Calu3 (cell line): ENCODE measurements around the gene DLG2. TPM values are rescaled to one million over a fixed set of nuclear protein-coding genes. Genes with fewer than 3 reads are reported as not detected.

ENCODE experiments used
- BruUV-seq: library from RNA; stranded (reverse); fragments of 400-500 nt; replicated peaks from 2 replicates; lab custom pipeline; 2021; lab: Mats Ljungman, UMichigan
- CTCF ChIA-PET: fragments of 300-600 bp; sonication (Branson Sonifier 250); formaldehyde crosslinking; loops from one replicate; lab custom pipeline; 2022; ENCODE audit warnings: antibody characterized with exemption; lab: Charles Lee
- DNase-seq: peaks from one replicate; pipeline ENCODE4 v3.0.0; 2022
- H3K27ac Mint-ChIP-seq: one replicate; pipeline ENCODE4 v1.8.0; 2022; ENCODE audit warnings: mixed read lengths; ENCODE audit not compliant: unreplicated experiment
- H3K27me3 Mint-ChIP-seq: one replicate; pipeline ENCODE4 v1.8.0; 2022; ENCODE audit warnings: mixed read lengths; ENCODE audit not compliant: unreplicated experiment
- H3K36me3 Mint-ChIP-seq: one replicate; pipeline ENCODE4 v1.8.0; 2022; ENCODE audit warnings: mild to moderate bottlenecking, moderate library complexity, mixed read lengths; ENCODE audit not compliant: insufficient read depth, unreplicated experiment
- H3K4me1 Mint-ChIP-seq: one replicate; pipeline ENCODE4 v1.8.0; 2022; ENCODE audit warnings: mild to moderate bottlenecking, low read depth, mixed read lengths; ENCODE audit not compliant: unreplicated experiment
- H3K4me3 Mint-ChIP-seq: one replicate; pipeline ENCODE4 v1.8.0; 2022; ENCODE audit warnings: mild to moderate bottlenecking, low read depth, moderate library complexity, mixed read lengths; ENCODE audit not compliant: unreplicated experiment
- H3K9me3 Mint-ChIP-seq: one replicate; pipeline ENCODE4 v1.8.0; 2022; ENCODE audit warnings: low read depth, mixed read lengths; ENCODE audit not compliant: unreplicated experiment
- intact Hi-C: fragments of 100-400 bp; cut with micrococcal nuclease; formaldehyde crosslinking; loops from one replicate; pipeline ENCODE4 v1.10.0; 2022; ENCODE audit not compliant: unreplicated experiment
- total RNA-seq: library from RNA; stranded (reverse); gene quantifications from 2 replicates; pipeline ENCODE4 v1.2.3, GENCODE V29; 2022
- TF ChIP-seq, protein P1 (sequence below): fragments of 200-600 bp; IDR thresholded peaks from one replicate; pipeline ENCODE4 v1.8.0; 2022; ENCODE audit warnings: antibody characterized with exemption; ENCODE audit not compliant: unreplicated experiment

DLG2 gene
- total RNA-seq, 1 experiment from 2014 or later, result 0.71 TPM

DNA sequence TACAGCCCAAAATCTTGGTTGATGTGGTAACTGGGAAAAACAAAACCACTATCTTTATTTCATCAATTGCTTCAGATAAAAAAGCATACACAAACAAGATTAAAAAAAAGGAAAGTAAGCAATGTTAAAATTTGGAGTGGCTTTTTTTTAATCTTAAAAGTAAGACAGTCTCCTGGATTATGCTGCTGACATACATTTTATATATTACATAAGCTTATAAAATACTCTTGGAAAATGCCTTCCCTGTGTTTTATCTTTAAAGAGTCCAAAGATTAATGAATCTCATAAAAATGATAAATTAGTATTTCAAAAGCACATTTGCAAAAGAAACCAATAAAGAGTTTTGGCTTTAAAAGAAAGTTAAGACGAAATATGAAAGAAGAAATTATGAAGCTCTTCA, 132.7 kb downstream of the DLG2 start:
- no peaks in the 10 kb centered on the region for H3K9me3 Mint-ChIP-seq
- no peaks in the 10 kb centered on the region for H3K4me1 Mint-ChIP-seq
- H3K27ac Mint-ChIP-seq, result no peak overlapping the region
- BruUV-seq, result no TSS peak
- no peaks in the 10 kb centered on the region for H3K36me3 Mint-ChIP-seq
- CTCF ChIA-PET, result no interaction called here
- peaks cover 20% of the 10 kb centered on the region for H3K27me3 Mint-ChIP-seq
- H3K4me3 Mint-ChIP-seq, result no peak overlapping the region
- no peak for DNase-seq
- intact Hi-C loops, result no loop called here
- TF ChIP-seq, protein P1, sequence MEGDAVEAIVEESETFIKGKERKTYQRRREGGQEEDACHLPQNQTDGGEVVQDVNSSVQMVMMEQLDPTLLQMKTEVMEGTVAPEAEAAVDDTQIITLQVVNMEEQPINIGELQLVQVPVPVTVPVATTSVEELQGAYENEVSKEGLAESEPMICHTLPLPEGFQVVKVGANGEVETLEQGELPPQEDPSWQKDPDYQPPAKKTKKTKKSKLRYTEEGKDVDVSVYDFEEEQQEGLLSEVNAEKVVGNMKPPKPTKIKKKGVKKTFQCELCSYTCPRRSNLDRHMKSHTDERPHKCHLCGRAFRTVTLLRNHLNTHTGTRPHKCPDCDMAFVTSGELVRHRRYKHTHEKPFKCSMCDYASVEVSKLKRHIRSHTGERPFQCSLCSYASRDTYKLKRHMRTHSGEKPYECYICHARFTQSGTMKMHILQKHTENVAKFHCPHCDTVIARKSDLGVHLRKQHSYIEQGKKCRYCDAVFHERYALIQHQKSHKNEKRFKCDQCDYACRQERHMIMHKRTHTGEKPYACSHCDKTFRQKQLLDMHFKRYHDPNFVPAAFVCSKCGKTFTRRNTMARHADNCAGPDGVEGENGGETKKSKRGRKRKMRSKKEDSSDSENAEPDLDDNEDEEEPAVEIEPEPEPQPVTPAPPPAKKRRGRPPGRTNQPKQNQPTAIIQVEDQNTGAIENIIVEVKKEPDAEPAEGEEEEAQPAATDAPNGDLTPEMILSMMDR, result no peak

DNA sequence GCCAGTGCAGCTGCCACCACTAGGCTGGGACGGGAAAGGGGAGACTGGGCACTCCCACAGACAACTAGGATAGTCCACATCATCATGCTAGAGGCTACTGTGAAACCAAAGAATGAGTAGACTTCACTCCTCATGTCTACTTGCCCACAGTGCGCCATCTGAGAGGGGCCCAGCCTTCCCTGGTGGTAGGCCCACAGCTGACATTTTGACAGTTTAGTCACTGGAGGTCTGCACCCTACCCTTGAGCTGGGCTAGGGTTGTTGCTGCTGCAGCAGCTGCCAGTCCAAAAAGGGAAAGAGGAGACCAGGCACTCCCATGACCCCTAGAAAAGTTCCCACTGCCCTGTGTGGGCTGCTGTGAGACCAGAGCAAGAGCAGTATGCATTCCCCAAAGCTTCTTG, 141.2 kb downstream of the DLG2 start:
- Mint-ChIP-seq H3K36me3 (no peaks in the 10 kb centered on the region), H3K27me3 (no peaks in the 10 kb centered on the region)
- CTCF ChIA-PET, result no interaction called here

DNA sequence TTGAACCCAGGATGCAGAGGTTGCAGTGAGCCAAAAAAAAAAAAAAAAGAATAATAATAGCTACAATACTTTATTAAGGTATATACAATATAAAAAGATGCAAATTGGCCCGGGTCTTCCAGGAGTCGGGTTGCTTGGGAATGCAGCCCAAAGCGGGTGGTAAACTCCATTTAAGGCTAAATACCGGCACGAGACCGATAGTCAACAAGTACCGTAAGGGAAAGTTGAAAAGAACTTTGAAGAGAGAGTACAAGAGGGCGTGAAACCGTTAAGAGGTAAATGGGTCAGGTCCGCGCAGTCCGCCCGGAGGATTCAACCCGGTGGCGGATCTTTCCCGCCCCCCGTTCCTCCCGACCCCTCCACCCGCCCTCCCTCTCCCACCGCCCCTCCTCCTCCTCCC, 143.3 kb downstream of the DLG2 start:
- H3K36me3 Mint-ChIP-seq, result no peaks in the 10 kb centered on the region
- no TSS peak for BruUV-seq
- H3K27me3 Mint-ChIP-seq, result no peaks in the 10 kb centered on the region
- DNase-seq, result no peak
- no peaks in the 10 kb centered on the region for H3K4me1 Mint-ChIP-seq
- H3K4me3 Mint-ChIP-seq, result no peak overlapping the region
- TF ChIP-seq, protein P1, result no peak
- intact Hi-C loops, result no loop called here
- H3K9me3 Mint-ChIP-seq, result no peaks in the 10 kb centered on the region
- CTCF ChIA-PET, result no interaction called here
- H3K27ac Mint-ChIP-seq, result no peak overlapping the region

More for the DNA sequence above, 141.2 kb downstream of the DLG2 start:
- no peaks in the 10 kb centered on the region for H3K9me3 Mint-ChIP-seq
- DNase-seq, result no peak
- no peaks in the 10 kb centered on the region for H3K4me1 Mint-ChIP-seq
- intact Hi-C loops, result no loop called here
- H3K4me3 Mint-ChIP-seq, result no peak overlapping the region
- no peak overlapping the region for H3K27ac Mint-ChIP-seq
- TF ChIP-seq, protein P1, result no peak
- no TSS peak for BruUV-seq

DNA sequence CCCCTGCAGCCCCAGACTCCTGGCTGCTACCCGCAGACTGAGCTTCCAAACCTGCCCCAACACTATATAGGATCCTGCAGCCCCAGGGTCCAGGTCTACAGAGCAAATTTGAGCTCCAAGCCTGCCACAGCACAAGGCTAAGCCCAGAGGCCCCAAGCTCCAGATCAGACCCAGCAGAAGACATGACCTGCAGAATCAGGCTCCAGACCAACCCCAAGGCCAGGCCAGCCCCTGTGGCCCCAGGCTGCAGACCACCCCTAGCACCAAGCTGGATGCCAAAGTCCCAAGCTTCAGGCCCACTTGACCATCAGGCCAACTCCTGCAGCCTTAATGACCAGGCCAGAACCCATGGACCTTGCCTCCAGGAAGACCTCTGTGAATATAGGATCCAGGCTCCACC, 145.3 kb downstream of the DLG2 start:
- Mint-ChIP-seq H3K36me3 (no peaks in the 10 kb centered on the region), H3K27me3 (no peaks in the 10 kb centered on the region), H3K9me3 (no peaks in the 10 kb centered on the region), H3K4me3 (no peak overlapping the region), H3K4me1 (no peaks in the 10 kb centered on the region), H3K27ac (no peak overlapping the region)
- CTCF ChIA-PET, result no interaction called here
- intact Hi-C loops, result no loop called here
- BruUV-seq, result no TSS peak
- DNase-seq, result no peak
- TF ChIP-seq, protein P1, result no peak
